HEK293 (cell line): ENCODE data around the gene THAP4.

ENCODE experiments used
- SP3 ChIP-seq: fragments of 450-650 bp; formaldehyde crosslinking; IDR thresholded peaks from 2 replicates; pipeline ENCODE4 v1.5.1; 2016; ENCODE audit warnings: missing biosample characterization, missing genetic modification characterization
- TRIM28 ChIP-seq: IDR thresholded peaks from 2 replicates; pipeline ENCODE4 v1.6.1; 2011; ENCODE audit warnings: low read length, control low read depth, borderline replicate concordance
- YY1 ChIP-seq: fragments of 450-650 bp; formaldehyde crosslinking; IDR thresholded peaks from 2 replicates; pipeline ENCODE4 v1.5.1; 2018; ENCODE audit warnings: missing biosample characterization, missing genetic modification characterization
- ZBTB7A ChIP-seq: fragments of 450-650 bp; formaldehyde crosslinking; IDR thresholded peaks from 2 replicates; pipeline ENCODE4 v1.5.1; 2016; ENCODE audit warnings: low read depth, missing biosample characterization, missing genetic modification characterization
- ZNF146 ChIP-seq: fragments of 450-650 bp; formaldehyde crosslinking; IDR thresholded peaks from 2 replicates; pipeline ENCODE4 v1.5.1; 2016; ENCODE audit warnings: missing biosample characterization, missing genetic modification characterization
- ZNF433 ChIP-seq: fragments of 450-650 bp; formaldehyde crosslinking; IDR thresholded peaks from 2 replicates; pipeline ENCODE4 v1.5.1; 2016; ENCODE audit warnings: missing biosample characterization, missing genetic modification characterization, low read depth
- TF ChIP-seq, protein P1 (sequence below): fragments of 450-650 bp; formaldehyde crosslinking; IDR thresholded peaks from 2 replicates; pipeline ENCODE4 v1.5.1; 2016; ENCODE audit warnings: missing biosample characterization, missing genetic modification characterization
- TF ChIP-seq, protein P2 (sequence below): fragments of 450-650 bp; formaldehyde crosslinking; IDR thresholded peaks from 2 replicates; pipeline ENCODE4 v1.5.1; 2016; ENCODE audit warnings: missing biosample characterization, missing genetic modification characterization
- TF ChIP-seq, protein P3 (sequence below): fragments of 450-650 bp; formaldehyde crosslinking; IDR thresholded peaks from 2 replicates; pipeline ENCODE4 v1.5.1; 2016; ENCODE audit warnings: missing biosample characterization, missing genetic modification characterization, low read depth

DNA sequence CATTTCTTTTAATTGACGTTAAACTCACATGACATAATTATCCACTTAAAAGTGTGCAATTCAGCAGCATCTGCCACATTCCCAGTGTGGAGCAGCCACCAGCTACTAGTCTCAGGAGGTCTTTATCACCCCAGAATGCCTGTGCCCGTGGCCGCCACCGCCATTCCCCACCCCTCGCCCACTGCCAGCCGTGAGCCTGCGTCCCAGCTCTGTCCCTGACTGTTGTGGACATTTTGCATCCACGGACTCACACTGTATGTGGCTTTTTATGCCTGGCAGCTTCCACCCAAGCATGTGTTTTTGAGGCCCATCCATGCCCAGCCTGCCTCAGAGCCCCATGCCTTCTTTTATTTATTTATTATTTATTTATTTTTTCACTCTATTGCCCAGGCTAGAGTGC is 69.2 kb downstream of the THAP4 start:
- TF ChIP-seq, protein P1, sequence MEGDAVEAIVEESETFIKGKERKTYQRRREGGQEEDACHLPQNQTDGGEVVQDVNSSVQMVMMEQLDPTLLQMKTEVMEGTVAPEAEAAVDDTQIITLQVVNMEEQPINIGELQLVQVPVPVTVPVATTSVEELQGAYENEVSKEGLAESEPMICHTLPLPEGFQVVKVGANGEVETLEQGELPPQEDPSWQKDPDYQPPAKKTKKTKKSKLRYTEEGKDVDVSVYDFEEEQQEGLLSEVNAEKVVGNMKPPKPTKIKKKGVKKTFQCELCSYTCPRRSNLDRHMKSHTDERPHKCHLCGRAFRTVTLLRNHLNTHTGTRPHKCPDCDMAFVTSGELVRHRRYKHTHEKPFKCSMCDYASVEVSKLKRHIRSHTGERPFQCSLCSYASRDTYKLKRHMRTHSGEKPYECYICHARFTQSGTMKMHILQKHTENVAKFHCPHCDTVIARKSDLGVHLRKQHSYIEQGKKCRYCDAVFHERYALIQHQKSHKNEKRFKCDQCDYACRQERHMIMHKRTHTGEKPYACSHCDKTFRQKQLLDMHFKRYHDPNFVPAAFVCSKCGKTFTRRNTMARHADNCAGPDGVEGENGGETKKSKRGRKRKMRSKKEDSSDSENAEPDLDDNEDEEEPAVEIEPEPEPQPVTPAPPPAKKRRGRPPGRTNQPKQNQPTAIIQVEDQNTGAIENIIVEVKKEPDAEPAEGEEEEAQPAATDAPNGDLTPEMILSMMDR (tag by site-specific recombination) = no peak
- TF ChIP-seq TRIM28 (no peak), SP3 (tag by site-specific recombination) (no peak), ZNF146 (no peak), YY1 (no peak), ZBTB7A (tag by site-specific recombination) (no peak), ZNF433 (no peak)
- TF ChIP-seq, protein P2, sequence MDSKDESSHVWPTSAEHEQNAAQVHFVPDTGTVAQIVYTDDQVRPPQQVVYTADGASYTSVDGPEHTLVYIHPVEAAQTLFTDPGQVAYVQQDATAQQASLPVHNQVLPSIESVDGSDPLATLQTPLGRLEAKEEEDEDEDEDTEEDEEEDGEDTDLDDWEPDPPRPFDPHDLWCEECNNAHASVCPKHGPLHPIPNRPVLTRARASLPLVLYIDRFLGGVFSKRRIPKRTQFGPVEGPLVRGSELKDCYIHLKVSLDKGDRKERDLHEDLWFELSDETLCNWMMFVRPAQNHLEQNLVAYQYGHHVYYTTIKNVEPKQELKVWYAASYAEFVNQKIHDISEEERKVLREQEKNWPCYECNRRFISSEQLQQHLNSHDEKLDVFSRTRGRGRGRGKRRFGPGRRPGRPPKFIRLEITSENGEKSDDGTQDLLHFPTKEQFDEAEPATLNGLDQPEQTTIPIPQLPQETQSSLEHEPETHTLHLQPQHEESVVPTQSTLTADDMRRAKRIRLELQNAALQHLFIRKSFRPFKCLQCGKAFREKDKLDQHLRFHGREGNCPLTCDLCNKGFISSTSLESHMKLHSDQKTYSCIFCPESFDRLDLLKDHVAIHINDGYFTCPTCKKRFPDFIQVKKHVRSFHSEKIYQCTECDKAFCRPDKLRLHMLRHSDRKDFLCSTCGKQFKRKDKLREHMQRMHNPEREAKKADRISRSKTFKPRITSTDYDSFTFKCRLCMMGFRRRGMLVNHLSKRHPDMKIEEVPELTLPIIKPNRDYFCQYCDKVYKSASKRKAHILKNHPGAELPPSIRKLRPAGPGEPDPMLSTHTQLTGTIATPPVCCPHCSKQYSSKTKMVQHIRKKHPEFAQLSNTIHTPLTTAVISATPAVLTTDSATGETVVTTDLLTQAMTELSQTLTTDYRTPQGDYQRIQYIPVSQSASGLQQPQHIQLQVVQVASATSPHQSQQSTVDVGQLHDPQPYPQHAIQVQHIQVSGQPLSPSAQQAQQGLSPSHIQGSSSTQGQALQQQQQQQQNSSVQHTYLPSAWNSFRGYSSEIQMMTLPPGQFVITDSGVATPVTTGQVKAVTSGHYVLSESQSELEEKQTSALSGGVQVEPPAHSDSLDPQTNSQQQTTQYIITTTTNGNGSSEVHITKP = no peak
- TF ChIP-seq, protein P3, sequence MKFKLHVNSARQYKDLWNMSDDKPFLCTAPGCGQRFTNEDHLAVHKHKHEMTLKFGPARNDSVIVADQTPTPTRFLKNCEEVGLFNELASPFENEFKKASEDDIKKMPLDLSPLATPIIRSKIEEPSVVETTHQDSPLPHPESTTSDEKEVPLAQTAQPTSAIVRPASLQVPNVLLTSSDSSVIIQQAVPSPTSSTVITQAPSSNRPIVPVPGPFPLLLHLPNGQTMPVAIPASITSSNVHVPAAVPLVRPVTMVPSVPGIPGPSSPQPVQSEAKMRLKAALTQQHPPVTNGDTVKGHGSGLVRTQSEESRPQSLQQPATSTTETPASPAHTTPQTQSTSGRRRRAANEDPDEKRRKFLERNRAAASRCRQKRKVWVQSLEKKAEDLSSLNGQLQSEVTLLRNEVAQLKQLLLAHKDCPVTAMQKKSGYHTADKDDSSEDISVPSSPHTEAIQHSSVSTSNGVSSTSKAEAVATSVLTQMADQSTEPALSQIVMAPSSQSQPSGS (tag by site-specific recombination) = no peak
